GM18498 (cell line): ENCODE measurements around the gene PDE4B.

Experiments
- ATAC-seq: cut with Tn5 transposase; IDR thresholded peaks from one replicate; pipeline ENCODE4 v1.9.1; 2021; ENCODE audit warnings: mild to moderate bottlenecking, moderate library complexity; ENCODE audit not compliant: unreplicated experiment

Gene PDE4B

GRCh38 chr1:66326867-66327266 is 534.2 kb downstream of the PDE4B start:
- ATAC-seq: no peak

- ATAC-seq: no peak
Observed at GRCh38 chr1:66327588-66327987, 534.9 kb downstream of the PDE4B start.

DNA sequence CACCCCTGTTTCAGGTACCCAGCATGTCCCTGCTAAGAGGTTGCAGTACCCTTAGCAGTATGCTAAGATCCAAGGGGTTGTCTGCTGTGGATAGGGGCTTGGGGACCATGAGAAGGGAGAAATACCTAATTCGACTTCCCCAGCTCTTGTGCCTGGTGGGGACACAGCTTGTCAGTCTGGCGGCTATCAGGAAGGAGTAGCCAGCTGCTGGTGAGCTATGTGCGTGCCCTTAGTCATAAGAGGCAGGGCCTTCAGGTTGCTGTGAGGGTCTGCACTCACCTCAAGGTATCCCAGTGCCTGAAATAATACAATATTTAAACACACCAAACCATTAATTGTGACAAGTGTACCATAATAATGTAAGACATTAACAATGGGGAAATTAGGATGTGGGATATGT is 536.2 kb downstream of the PDE4B start:
- no peak for ATAC-seq

DNA sequence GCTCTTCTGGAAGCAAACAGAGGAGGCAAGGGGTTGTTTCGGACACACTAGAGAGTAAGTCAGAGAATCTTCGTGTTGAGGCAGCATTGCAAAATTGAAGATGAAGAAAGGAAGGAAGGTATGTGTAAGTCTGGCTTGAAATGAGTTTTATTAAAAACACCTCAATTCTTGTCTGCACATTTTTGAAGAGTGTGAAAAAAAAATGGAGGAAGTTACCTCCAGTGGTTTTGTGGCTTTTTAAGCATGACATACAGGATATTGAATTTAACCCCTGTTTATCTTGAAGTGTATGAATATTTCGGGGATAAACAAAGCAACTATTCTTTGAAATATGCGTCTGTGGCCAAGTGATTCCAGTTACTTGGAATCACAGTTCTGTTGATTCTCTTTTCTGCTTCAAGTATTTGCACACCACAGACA is 538.0 kb downstream of the PDE4B start:
- no peak for ATAC-seq

GRCh38 chr1:66331658-66332547 is 539.2 kb downstream of the PDE4B start:
- ATAC-seq: peak; percentile 21

- ATAC-seq: no peak
Observed at GRCh38 chr1:66332548-66332901, 539.8 kb downstream of the PDE4B start.

DNA sequence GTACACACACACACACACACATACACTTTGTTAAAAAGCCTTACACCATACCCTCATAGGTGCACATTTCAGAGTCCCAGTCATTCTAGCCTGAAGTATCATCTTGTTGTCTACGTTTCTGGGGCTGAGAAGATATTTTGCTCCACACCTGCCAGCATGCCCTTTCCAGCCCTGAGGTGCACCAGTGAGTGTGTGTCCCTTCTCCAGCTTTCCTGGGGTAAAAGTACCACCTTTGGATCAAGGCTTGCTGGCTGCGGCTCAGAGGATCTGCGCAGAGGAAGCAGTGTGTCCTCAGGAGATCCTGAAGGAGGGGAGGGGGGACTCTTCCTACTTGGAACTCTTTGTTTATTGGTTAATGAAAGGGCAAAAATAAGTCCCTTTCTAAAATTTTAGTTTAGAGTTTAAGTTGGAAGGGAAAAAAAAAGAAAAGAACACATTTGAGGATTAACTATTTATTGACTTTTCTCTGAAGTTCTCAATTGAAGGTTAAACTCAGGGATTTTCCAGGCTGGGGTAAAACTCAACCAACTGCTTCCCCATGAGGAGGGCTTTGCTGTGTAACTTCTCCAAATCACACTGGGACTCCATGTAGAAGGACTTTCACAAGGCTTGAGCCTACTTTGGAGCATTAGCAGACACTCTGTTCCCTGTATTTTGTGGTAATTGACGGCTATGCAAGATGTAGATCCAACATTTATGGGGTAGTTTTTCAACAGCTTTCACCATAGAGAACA is 540.9 kb downstream of the PDE4B start:
- no peak for ATAC-seq

GRCh38 chr1:66334318-66334717 is 541.6 kb downstream of the PDE4B start:
- no peak for ATAC-seq

DNA sequence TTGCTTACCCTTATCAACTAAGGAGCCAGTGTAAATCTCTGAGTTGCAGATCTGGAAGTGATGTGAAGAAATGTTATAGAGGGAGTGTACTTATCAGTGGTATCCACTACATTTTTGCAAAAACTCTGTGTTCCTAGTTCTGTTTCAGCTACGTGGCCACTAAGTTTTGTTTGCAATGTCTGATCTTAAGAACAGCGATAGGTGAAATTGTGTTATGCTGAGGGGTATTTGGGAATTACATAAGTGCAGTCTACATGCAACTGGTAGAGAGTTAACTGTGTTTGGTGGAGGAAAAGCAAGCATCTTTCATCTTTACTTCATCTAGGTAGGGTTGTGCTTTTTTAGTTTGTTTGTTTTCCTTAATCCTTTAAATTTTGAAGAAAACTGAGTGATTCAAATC is 542.4 kb downstream of the PDE4B start:
- no peak for ATAC-seq

DNA sequence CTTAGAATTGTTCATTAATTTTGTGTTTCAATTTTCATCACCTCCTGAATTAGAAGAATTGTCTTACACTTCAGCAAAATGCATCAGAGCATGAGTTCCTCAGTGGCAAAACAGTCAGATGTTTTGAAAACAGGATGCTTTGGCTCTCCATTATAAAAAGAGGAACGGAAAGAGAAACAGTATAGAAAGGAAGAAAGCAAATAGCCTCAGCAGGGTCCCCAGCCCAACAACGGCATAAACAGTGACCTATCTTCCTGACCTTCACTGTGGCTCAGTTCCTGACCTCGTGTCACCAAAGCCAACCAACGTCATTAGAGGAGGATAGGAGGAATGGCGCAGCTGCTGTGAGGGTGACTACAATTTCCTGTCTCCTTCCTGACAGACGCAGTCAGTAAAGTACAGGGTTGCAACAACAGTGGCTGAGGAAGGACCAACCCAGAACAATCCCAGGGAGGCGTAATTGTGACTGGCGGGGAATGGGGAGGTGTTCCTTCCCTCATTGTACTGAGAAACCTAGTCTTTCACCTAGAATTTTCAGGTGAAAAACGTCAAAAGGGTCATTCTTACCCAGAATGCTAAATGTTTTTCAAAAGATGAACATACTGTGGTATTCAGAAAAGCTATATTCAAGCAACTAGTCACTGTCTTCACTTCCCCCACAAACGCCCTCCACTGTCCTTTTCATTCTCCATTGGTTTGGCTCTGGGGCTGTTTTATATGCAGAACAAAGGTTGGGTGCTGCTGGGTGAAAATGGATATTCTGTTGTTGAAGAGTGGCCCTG is 543.4 kb downstream of the PDE4B start:
- peak; percentile 89 for ATAC-seq

DNA sequence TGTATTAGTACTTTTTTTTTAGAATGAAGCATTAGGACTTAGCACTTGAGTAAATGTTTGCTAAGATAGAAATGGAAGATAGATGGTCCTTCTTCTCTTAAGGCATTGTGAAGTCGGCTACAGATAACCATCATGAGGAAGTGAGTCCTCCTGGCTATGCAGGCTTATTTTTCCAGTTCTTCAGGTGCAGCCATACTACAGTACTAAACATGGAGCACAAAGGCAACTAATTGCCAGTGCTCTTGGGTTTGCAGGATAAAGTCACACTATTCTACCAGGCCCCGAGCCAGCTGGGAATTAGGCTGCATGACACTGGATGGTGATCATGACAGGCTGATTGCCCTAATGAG is 543.9 kb downstream of the PDE4B start:
- ATAC-seq: no peak

DNA sequence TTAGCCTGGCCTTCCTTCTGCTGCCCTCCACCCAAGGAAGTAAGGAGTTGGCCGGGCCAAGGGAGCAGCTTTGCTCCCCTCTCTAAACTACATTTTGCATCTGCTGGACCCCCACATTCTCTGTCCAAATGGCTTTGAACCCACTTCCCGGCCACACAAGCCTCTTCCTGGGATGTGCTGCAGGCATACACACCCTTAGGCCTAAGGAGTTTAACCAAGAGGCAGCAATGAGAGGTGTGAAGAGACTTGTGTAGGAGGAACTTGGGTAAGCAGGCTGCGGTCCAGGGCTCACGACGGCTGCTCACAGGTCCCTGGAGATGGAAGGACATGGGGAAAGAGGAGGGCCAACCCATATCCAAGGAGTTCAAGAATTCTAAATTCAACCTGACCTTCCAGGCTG is 544.6 kb downstream of the PDE4B start:
- ATAC-seq: no peak

GRCh38 chr1:66339944-66340343 is 547.2 kb downstream of the PDE4B start:
- ATAC-seq: no peak

GRCh38 chr1:66341446-66342089 is 548.9 kb downstream of the PDE4B start:
- no peak for ATAC-seq

DNA sequence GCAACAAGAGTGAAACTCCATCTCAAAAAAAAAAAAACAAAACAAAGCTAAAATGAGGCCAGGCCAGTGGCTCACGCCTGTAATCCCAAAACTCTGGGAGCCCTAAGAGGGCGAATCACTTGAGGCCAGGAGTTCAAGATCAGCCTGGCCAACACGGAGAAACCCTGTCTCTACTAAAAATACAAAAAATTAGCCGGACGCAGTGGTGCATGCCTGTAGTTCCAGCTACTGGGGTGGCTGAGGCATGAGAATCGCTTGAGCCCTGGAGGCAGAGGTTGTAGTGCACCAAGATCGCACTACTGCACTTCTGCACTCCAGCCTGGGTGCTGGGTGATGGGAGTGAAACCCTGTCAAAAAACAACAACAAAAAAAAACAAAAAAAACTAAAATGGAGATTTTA is 550.0 kb downstream of the PDE4B start:
- ATAC-seq: peak; percentile 42

DNA sequence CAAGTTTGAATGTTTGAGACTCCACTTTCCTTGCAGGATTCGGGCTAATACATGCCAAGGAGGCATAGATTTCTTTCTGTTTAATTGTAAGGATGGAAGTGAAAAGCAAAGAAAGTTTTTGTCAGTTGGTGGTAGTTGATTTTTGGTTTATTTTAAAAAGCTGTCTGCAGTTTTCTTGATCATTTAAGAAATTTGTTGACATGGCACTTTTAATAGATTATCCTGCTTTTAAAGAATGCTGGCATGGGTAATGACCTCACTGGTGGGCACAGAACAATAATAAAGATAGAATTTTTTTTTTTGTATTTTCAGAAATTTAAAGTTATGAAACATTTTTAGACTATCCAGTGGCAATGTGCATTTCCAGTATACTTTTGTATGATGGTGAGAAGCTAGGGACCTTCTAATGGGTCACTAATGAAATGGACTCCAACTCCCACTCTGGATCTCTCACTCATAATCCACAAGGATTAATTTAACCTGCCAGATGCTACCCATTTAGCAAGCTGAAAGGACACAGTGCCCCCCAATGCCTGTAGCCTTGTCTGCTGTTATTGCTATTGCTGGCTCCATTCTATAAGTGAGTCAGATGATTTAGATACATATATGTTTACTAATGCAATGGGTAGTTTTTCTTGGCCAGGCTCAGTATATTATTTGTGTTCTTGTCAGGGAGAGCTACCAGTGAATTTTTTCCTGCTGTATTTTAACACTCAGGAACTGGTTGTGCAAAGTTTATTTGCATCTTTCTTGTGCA is 551.1 kb downstream of the PDE4B start:
- ATAC-seq: no peak

GRCh38 chr1:66346057-66346795 is 553.5 kb downstream of the PDE4B start:
- ATAC-seq: no peak

DNA sequence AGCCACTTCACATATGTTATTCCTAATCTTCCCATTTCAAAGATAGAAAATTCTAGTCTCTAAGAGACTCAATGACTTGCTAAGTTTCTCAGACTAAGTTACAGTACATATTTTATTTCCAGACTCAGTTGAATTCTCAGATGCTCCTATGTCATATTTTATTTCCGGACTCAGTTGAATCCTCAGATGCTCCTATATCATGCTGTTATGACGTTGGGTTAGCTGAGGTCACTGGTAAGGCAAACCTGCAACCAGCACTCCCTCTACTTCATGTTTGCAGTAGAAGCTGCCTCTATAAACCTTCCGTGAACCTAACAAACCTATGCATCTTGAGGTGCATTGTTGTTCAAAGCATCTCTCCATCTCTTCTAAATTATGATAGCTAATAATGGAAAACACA is 554.2 kb downstream of the PDE4B start:
- no peak for ATAC-seq

DNA sequence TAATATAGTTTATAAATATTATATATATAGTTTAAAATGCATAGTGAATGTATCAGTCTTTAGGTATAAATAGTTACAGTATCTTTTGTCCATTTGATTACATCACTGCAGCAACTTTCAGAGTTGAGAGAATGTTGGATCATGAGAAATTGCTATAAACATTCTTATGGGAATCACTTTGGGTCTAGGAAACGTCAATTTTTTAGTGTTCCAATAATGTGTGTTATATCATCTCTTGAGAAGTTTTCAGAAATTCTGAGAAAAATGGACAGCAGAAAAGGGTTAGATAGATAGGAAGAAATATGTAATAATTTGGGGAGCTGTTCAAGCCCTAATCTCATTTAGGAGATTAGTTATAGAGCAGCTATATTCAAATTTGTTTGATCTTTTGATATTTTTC is 556.1 kb downstream of the PDE4B start:
- no peak for ATAC-seq

DNA sequence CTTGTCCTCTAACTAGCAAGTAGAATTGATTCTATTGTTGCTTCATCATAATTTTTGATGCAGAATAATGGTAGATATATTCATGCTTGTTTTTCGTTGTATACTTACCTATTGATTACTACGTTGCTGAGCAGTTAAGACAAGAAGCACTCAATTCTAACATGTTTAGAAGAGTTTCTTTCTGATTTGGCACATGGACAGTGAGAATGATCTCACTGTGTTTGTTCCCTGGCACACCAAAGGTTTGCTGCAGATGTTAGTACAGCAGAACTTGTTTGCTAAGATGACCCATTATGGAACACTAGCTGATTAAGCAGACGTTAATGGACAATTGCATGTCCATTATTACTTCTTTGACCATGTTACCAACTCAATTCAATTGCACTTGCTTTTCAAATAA is 556.5 kb downstream of the PDE4B start:
- no peak for ATAC-seq
